GM19351 (cell line): ENCODE measurements around the gene LYL1.

Experiments used
- ATAC-seq: cut with Tn5 transposase; IDR thresholded peaks from one replicate; pipeline ENCODE4 v1.9.1; 2021; ENCODE audit warnings: mild to moderate bottlenecking, moderate library complexity; ENCODE audit not compliant: unreplicated experiment

LYL1 gene

GRCh38 chr19:13094771-13095392 lies 7.8 kb downstream of the LYL1 start:
- ATAC-seq = no peak

- ATAC-seq = no peak
These were observed 8.6 kb downstream of the LYL1 start for GRCh38 chr19:13094106-13094504.

- ATAC-seq = no peak
These were observed 9.1 kb downstream of the LYL1 start for GRCh38 chr19:13093407-13094105.

GRCh38 chr19:13092606-13093235 lies 9.9 kb downstream of the LYL1 start:
- no peak for ATAC-seq

- no peak for ATAC-seq
These were observed 10.5 kb downstream of the LYL1 start for GRCh38 chr19:13092158-13092543.

- ATAC-seq = no peak
These were observed 11.1 kb downstream of the LYL1 start for GRCh38 chr19:13091400-13092157.

- ATAC-seq = no peak
These were observed 12.0 kb downstream of the LYL1 start for GRCh38 chr19:13090511-13091231.

GRCh38 chr19:13089857-13090507 lies 12.7 kb downstream of the LYL1 start:
- ATAC-seq = no peak

GRCh38 chr19:13089139-13089856 lies 13.4 kb downstream of the LYL1 start:
- no peak for ATAC-seq

GRCh38 chr19:13087795-13088537 lies 14.7 kb downstream of the LYL1 start:
- no peak for ATAC-seq

GRCh38 chr19:13087295-13087694 lies 15.4 kb downstream of the LYL1 start:
- ATAC-seq = no peak

GRCh38 chr19:13086341-13086740 lies 16.3 kb downstream of the LYL1 start:
- ATAC-seq = no peak

- ATAC-seq = no peak
These were observed 17.0 kb downstream of the LYL1 start for GRCh38 chr19:13085666-13086065.

GRCh38 chr19:13083627-13084026 lies 19.0 kb downstream of the LYL1 start:
- no peak for ATAC-seq

- ATAC-seq = no peak
These were observed 19.7 kb downstream of the LYL1 start for GRCh38 chr19:13083008-13083404.

GRCh38 chr19:13082192-13083007 lies 20.3 kb downstream of the LYL1 start:
- ATAC-seq = no peak

- ATAC-seq = no peak
These were observed 23.1 kb downstream of the LYL1 start for GRCh38 chr19:13079542-13079986.

- ATAC-seq = no peak
These were observed 23.6 kb downstream of the LYL1 start for GRCh38 chr19:13078897-13079541.
